IPS-18a (cell line): Measurements from ENCODE around the gene SLC29A3.
A peak's percentile ranks its signal among the peaks of the same experiment; 100 is the strongest.
"Not testable (repeated sequence)": the region's sequence is repeated elsewhere in the genome, so short reads cannot be mapped to it uniquely, and the experiment has no call there.

ENCODE experiments used
- H3K27ac ChIP-seq: one replicate; pipeline ENCODE4 v1.5.1; 2013; ENCODE audit warnings: low read length
- H3K27me3 ChIP-seq: one replicate; pipeline ENCODE4 v1.6.1; 2013; ENCODE audit warnings: mild to moderate bottlenecking, low read length; ENCODE audit not compliant: control insufficient read depth, insufficient read depth
- H3K36me3 ChIP-seq: one replicate; pipeline ENCODE4 v1.6.1; 2013; ENCODE audit warnings: low read depth, low read length; ENCODE audit not compliant: control insufficient read depth
- H3K4me1 ChIP-seq: one replicate; pipeline ENCODE4 v1.6.1; 2013; ENCODE audit warnings: low read depth, low read length; ENCODE audit not compliant: control insufficient read depth
- H3K4me3 ChIP-seq: one replicate; pipeline ENCODE4 v1.5.1; 2013; ENCODE audit warnings: low read length
- H3K9ac ChIP-seq: one replicate; pipeline ENCODE4 v1.6.1; 2013; ENCODE audit warnings: mild to moderate bottlenecking, low read length, moderate library complexity
- H3K9me3 ChIP-seq: one replicate; pipeline ENCODE4 v1.6.1; 2013; ENCODE audit warnings: low read depth, low read length; ENCODE audit not compliant: control insufficient read depth

SLC29A3 gene

DNA sequence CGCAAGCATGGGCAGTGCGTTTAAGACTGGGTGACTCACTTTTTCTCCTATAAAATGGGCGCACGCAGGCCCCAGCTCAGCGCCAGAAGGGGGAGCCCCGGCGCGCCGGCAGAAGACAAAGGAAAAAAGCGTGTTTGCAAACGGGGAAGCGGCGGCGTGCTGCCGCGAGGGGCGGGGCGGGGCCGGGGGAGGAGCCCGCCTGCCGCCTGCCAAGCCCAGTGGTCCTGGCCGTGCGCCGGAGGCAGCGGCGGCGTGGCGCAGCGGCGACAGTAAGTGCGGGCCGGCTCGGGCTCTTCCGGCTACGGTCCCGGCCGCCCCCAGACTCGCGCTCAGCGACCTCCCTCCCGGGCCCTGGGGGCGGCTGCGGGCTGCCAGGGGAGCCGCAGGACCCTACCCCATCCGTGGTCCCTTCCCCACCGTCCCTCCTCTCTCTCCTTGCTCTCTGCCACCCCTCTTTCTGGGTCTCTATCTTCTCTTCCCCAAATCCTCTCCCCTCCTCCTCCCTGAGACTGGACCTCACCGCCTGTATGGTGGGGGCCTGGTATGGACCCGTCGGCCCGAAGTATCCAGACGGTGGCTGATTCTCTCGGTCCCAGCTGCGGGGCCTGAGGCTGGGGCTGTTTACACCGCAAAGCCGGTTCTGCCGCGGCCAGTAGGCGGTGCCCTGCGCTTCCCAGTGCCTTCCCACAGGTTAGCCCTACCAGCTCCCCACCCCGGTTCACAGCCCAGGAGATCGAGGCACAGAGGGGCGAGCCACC is at the start of gene SLC29A3:
SLC29A3 (plus strand) TSS at position 218 of the 758 bp plus-strand sequence; CDS start at position 269, 51 bp downstream.
- H3K36me3 ChIP-seq, result peaks cover 4% of the 10 kb centered on the region
- peaks cover under 1% of the 10 kb centered on the region for H3K27me3 ChIP-seq
- H3K9me3 ChIP-seq, result no peaks in the 10 kb centered on the region
- H3K4me1 ChIP-seq, result peaks cover 6% of the 10 kb centered on the region
- peak within 1 kb of the TSS; percentile 87 for H3K4me3 ChIP-seq
- no peak within 1 kb of the TSS for H3K27ac ChIP-seq
- H3K9ac ChIP-seq, result peak within 1 kb of the TSS; percentile 77

DNA sequence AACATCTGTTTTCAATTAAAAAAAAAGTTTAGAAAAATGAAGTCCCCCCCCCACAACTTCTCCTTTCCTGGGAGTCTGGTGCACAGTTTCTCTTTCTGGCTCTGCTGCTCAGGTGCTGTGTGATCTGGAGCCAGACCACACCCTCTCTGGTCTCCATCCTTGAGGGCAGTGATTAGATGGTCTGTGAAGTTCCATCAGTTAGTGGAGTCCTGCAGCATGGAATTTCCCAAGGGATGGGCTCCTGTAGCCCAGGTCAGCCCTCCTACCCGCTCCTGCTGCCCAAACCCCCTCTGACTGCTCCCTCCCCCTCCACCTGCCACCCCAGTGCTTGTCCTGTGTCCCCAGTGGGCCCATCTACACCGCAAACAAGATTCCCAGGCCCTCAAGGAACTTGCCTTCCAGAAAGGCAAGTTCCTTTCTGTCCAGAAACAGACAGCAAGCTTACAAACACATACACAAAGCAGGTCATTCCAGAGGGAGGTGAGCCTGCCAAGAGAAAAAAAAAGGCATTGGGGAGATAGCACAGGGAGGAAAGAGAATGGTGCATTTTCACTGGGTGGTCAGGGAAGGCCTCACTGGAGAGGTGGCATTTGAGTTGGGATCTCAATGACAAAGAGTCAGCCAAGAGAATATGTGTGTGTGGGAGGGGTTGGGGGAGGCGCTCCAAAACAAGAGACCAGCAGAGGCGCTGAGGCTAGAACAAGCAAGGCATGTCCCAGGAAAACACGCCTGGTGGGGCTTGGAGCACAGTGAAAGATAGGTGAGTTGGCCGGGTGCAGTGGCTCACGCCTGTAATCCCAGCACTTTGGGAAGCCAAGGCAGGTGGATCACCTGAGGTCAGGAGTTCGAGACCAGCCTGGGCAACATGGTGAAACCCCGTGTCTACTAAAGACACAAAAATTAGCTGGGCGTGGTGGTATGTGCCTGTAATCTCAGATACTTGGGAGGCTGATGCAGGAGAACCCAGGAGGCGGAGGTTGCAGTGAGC is 49.5 kb upstream of the SLC29A3 start:
- Histone ChIP-seq H3K9ac (no peak overlapping the region), H3K27me3 (no peaks in the 10 kb centered on the region), H3K36me3 (no peaks in the 10 kb centered on the region), H3K9me3 (no peaks in the 10 kb centered on the region), H3K4me3 (peak overlapping the region; percentile 8), H3K4me1 (peaks cover 23% of the 10 kb centered on the region), H3K27ac (peak overlapping the region; percentile 32)

DNA sequence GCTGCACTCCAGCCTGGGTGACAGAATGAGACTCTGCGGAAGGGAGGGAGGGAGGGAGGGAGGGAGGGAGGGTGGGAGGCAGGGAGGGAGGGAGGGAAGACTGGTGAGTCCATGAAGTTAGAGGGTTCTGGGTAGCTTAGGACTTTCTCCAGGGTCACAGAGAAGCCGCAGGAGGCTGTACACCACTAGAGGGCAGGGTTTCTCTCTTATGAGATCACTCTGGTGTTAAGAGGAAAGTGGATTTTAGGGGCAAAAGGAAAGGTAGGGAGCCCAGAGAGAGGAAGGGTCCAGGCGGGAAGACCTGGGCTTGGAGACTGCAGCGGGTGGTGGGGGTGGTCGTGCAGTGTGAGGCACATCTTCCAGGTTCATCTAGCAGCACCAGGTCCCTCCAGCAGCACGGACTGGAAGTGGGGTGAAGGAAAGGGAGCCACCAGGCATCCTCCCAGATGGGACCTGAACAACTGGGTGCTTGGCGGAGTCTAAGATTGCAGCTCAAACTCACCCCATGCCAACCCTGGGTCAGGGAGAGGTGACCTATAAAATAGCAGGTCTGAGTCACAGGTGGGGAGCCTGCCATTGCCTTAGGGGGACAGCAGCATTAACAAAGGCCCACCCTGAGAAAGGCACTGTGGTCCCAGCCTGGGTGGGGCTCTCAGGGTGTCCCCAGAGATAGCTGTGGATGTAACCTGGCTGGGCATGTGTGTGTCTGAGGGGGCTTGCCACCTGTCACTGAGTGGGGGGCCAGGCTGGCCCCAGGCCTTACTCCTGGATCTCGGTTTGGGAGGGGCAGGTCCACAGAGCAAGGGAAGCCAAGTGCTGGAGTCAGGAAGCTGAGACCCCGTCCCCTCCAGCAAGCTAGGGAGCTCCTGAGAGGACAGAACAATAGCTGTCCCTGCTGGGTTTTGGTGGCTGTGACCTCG is 48.5 kb upstream of the SLC29A3 start:
- Histone ChIP-seq H3K9ac (no peak overlapping the region), H3K27ac (no peak overlapping the region), H3K4me3 (no peak overlapping the region), H3K27me3 (no peaks in the 10 kb centered on the region), H3K4me1 (peaks cover 26% of the 10 kb centered on the region), H3K36me3 (no peaks in the 10 kb centered on the region), H3K9me3 (no peaks in the 10 kb centered on the region)

DNA sequence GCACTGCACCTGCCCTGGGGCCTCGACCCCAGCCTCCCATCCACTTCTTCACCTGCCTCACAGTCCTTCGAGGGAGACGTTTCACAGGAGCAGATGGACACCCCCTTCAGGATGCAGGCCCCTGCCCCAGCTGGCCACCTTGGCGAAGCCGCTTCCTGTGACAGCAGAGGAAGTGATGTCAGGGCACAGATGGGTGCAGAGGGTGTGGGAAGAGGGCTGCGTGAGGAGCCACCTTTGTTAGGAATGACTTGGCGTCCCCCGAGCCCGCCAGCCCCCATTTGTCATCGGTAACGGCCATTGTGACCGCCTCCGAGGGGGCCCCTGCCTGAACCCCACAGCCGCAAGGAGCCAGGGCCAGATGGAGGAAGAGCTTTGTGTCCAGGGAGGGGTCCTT is 47.4 kb upstream of the SLC29A3 start:
- H3K27me3 ChIP-seq, result no peaks in the 10 kb centered on the region
- H3K4me3 ChIP-seq, result no peak overlapping the region
- H3K36me3 ChIP-seq, result no peaks in the 10 kb centered on the region
- H3K9ac ChIP-seq, result no peak overlapping the region
- H3K4me1 ChIP-seq, result peaks cover 26% of the 10 kb centered on the region
- H3K27ac ChIP-seq, result no peak overlapping the region
- no peaks in the 10 kb centered on the region for H3K9me3 ChIP-seq

DNA sequence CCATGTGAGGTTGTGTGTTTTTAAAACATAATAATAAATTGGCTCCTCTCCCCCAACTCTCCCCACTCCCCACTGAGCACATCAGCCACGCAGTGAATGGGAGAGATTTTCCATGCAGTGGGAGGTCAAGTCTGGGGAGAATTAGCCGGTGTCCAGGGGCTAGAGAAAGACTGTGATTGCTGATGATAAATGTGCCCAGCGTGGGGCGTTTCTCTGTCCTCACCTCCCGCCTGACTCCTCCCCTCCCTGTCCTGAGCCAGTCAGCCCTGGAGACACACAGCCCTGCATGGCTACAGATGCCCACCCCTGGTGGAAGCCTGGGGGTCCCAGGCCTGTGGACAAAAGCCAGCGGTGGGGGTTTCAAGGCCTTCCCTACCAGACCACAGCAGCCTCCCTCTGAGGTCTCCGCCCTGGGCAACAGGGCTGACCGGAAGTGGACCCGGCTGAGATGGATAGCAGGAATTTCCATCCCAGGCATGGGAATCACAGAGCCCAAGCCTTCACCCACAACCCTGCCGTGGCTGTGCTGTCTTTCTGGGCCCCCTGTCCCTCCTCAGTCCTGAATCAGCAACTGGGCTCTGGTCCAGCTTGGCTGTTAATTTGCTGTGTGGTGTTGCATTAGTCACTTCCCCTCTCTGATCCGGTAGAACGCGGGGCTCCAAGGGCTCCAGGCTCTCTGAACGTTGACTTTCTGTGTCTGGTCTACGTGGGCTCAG is 46.8 kb upstream of the SLC29A3 start:
- Histone ChIP-seq H3K4me3 (no peak overlapping the region), H3K9ac (no peak overlapping the region), H3K36me3 (no peaks in the 10 kb centered on the region), H3K4me1 (peaks cover 26% of the 10 kb centered on the region), H3K27ac (no peak overlapping the region), H3K9me3 (no peaks in the 10 kb centered on the region), H3K27me3 (no peaks in the 10 kb centered on the region)

DNA sequence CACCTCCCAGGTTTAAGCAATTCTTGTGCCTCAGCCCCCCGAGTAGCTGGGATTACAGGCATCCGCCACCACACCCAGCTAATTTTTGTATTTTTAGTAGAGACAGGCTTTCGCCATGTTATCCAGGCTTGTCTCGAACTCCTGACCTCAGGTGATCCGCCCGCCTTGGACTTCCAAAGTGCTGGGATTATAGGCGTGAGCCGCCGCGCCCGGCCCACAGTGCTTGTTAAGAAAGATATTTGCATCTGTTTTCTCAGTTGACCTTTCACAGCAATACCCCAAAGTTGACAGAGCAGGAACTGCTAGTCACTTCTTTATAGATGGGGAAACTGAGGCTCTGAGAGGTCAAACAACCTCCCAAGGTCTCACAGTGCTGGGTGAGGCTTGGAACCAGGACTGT is 46.1 kb upstream of the SLC29A3 start:
- not testable (repeated sequence) for H3K27ac ChIP-seq, H3K4me3 ChIP-seq, H3K27me3 ChIP-seq, H3K36me3 ChIP-seq, H3K9me3 ChIP-seq, H3K9ac ChIP-seq
- peaks cover 27% of the 10 kb centered on the region for H3K4me1 ChIP-seq

DNA sequence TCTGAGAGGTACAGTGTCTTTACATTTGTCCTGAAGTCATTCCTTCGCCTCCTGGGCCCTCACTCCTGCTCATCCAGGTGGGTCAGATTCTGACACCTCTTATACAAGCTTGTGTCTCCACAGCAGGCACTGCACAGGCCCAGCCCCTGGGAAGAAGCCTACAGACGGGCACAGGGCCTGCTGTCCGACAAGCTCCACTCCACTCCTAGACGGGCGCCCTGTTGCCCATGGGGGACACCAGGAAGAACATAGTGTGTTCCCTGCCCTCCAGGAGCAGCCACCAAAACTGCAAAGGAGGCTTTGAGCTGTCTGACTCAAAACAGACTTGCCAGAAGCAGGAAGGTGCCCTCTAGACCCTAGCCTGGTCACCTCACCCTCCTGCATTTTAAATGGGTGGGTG is 45.6 kb upstream of the SLC29A3 start:
- H3K27ac ChIP-seq, result no peak overlapping the region
- H3K36me3 ChIP-seq, result no peaks in the 10 kb centered on the region
- H3K9ac ChIP-seq, result no peak overlapping the region
- peaks cover 29% of the 10 kb centered on the region for H3K4me1 ChIP-seq
- H3K4me3 ChIP-seq, result no peak overlapping the region
- no peaks in the 10 kb centered on the region for H3K9me3 ChIP-seq
- no peaks in the 10 kb centered on the region for H3K27me3 ChIP-seq

DNA sequence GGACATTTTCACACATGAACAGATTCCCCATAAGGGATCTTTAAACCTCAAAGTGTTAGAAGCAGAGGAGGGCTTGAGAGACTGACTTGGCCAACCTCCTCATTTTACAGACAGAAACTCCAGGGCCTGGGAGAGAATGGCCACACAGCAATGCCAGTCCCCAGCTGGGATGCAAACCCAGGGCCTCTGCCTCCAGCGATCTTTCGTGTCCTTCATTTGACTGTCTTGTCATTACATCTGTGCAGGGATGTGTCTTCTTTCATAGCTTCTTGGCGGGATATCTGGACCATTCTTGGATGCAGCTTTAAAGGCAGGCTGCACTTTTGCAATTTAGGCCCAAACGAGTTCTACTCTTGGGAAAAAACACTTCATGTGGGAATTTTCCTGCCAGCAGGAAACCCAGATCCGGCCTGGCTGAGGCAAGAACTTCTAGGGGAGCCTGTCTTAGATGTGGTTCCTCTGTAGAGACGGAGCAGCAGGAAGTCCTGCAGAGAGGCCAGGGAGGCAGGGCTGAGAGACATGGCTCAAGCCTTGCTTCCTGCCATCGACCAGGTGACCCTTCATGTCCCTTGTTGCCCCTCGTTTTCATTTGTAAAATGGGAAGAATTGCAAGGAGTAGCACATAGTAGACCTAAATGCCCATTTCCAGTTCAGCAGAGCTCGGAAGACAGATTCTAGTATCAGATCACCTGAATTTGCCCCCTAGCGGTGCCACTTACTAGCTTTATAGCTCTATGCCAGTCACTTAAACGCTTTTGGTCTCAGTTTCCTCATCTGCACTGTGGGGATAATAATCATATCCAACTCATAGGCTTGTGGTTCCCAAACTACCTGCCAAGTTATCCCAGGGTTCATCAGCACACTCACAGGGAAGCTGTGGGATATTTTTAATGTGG is 43.9 kb upstream of the SLC29A3 start:
- Histone ChIP-seq H3K27me3 (no peaks in the 10 kb centered on the region), H3K36me3 (no peaks in the 10 kb centered on the region), H3K4me1 (peaks cover 23% of the 10 kb centered on the region), H3K27ac (no peak overlapping the region), H3K9ac (no peak overlapping the region), H3K4me3 (no peak overlapping the region), H3K9me3 (no peaks in the 10 kb centered on the region)

DNA sequence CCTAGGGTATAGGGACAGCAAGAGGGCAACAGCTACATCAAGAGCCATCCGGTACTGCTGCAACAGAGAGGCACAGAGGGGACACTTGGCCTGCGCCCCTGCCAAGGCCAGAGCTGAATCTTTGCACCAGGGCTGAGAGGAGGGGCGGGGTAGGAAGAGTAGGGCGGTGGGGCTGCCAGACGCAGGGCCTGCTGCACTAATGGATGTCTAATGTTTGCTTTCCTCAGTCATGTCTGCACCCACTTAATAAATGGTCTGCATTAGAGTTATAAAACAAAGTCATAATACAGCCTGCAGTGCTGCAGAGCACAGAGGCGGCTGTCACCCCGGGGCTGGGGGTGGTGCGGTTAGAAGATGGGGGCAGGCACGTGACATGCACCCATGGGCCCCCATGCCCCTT is 42.2 kb upstream of the SLC29A3 start:
- Histone ChIP-seq H3K9me3 (no peaks in the 10 kb centered on the region), H3K36me3 (no peaks in the 10 kb centered on the region), H3K4me3 (no peak overlapping the region), H3K4me1 (peaks cover 22% of the 10 kb centered on the region), H3K27me3 (no peaks in the 10 kb centered on the region), H3K9ac (no peak overlapping the region), H3K27ac (no peak overlapping the region)
